ENCODE results near the gene ZCCHC17. TPM values are rescaled to one million over a fixed set of nuclear protein-coding genes. Genes with fewer than 3 reads are reported as not detected.

The ZCCHC17 gene
- total RNA-seq, 1 donor from 2014 or later = 31.3 TPM

GRCh38 chr1:31297277-31298247 lies 730 bp downstream of the ZCCHC17 start:
- Mint-ChIP-seq H3K4me3 (ENCODE audit: low read depth) (no peak overlapping the region), H3K9me3 (ENCODE audit: low read depth) (no peaks in the 10 kb centered on the region), H3K4me1 (ENCODE audit: low read depth) (peaks cover 16% of the 10 kb centered on the region), H3K27me3 (no peaks in the 10 kb centered on the region), H3K27ac (no peak overlapping the region), H3K36me3 (ENCODE audit: insufficient read depth) (peaks cover 8% of the 10 kb centered on the region)
- no peak for DNase-seq (ENCODE audit: low spot score, unreplicated experiment)
- no peak for TF ChIP-seq CTCF (IDR thresholded peaks at IDR 0.05; ENCODE audit: unreplicated experiment)

GRCh38 chr1:31299365-31299764 lies 2.5 kb downstream of the ZCCHC17 start:
- Mint-ChIP-seq H3K4me3 (ENCODE audit: low read depth) (no peak overlapping the region), H3K9me3 (ENCODE audit: low read depth) (no peaks in the 10 kb centered on the region), H3K27ac (no peak overlapping the region), H3K36me3 (ENCODE audit: insufficient read depth) (no peaks in the 10 kb centered on the region), H3K27me3 (no peaks in the 10 kb centered on the region), H3K4me1 (ENCODE audit: low read depth) (peaks cover 16% of the 10 kb centered on the region)
- no peak for TF ChIP-seq CTCF (IDR thresholded peaks at IDR 0.05; ENCODE audit: unreplicated experiment)
- DNase-seq (ENCODE audit: low spot score, unreplicated experiment) = no peak

GRCh38 chr1:31300193-31300592 lies 3.4 kb downstream of the ZCCHC17 start:
- no peak for TF ChIP-seq CTCF (IDR thresholded peaks at IDR 0.05; ENCODE audit: unreplicated experiment)
- Mint-ChIP-seq H3K4me1 (ENCODE audit: low read depth) (peaks cover 13% of the 10 kb centered on the region), H3K27me3 (no peaks in the 10 kb centered on the region), H3K36me3 (ENCODE audit: insufficient read depth) (no peaks in the 10 kb centered on the region), H3K4me3 (ENCODE audit: low read depth) (no peak overlapping the region), H3K27ac (no peak overlapping the region), H3K9me3 (ENCODE audit: low read depth) (no peaks in the 10 kb centered on the region)
- DNase-seq (ENCODE audit: low spot score, unreplicated experiment) = no peak

GRCh38 chr1:31302709-31303441 lies 6.0 kb downstream of the ZCCHC17 start:
- H3K36me3 Mint-ChIP-seq (ENCODE audit: insufficient read depth) = no peaks in the 10 kb centered on the region
- no peaks in the 10 kb centered on the region for H3K27me3 Mint-ChIP-seq
- no peak overlapping the region for H3K27ac Mint-ChIP-seq
- no peak for TF ChIP-seq CTCF (IDR thresholded peaks at IDR 0.05; ENCODE audit: unreplicated experiment)
- H3K9me3 Mint-ChIP-seq (ENCODE audit: low read depth) = no peaks in the 10 kb centered on the region
- DNase-seq (ENCODE audit: low spot score, unreplicated experiment) = no peak
- H3K4me1 Mint-ChIP-seq (ENCODE audit: low read depth) = peaks cover 8% of the 10 kb centered on the region
- H3K4me3 Mint-ChIP-seq (ENCODE audit: low read depth) = no peak overlapping the region

GRCh38 chr1:31306278-31306677 lies 9.4 kb downstream of the ZCCHC17 start:
- Mint-ChIP-seq H3K27me3 (no peaks in the 10 kb centered on the region), H3K4me1 (ENCODE audit: low read depth) (no peaks in the 10 kb centered on the region), H3K36me3 (ENCODE audit: insufficient read depth) (peaks cover 7% of the 10 kb centered on the region), H3K27ac (peak overlapping the region; percentile 8), H3K9me3 (ENCODE audit: low read depth) (no peaks in the 10 kb centered on the region), H3K4me3 (ENCODE audit: low read depth) (no peak overlapping the region)
- no peak for TF ChIP-seq CTCF (IDR thresholded peaks at IDR 0.05; ENCODE audit: unreplicated experiment)
- no peak for DNase-seq (ENCODE audit: low spot score, unreplicated experiment)

Measured in progenitor cell of endocrine pancreas (in vitro differentiated cells).